K562 (cell line): ENCODE measurements around the gene ZNHIT1. TPM values are rescaled to one million over a fixed set of nuclear protein-coding genes. Genes with fewer than 3 reads are reported as not detected.

ENCODE experiments used
- ATF1 ChIP-seq, 2 experiments: fragments of 450-650 bp in 1 of 2; IDR thresholded peaks; 2 replicates each; pipeline ENCODE4 v1.6.1; 2016; ENCODE audit warnings: missing compliant biosample characterization in 1 of 2, missing genetic modification characterization in 1 of 2
- ATF7 ChIP-seq: fragments of 450-650 bp; IDR thresholded peaks from 2 replicates; pipeline ENCODE4 v1.7.1; 2014; ENCODE audit warnings: mild to moderate bottlenecking, moderate library complexity
- CREB1 ChIP-seq, 2 experiments: sonication (generic) in 1 of 2; formaldehyde crosslinking in 1 of 2; IDR thresholded peaks; 2 replicates each; pipeline versions ENCODE4 v1.6.1 to v1.8.0; 2012 to 2022; ENCODE audit warnings: inconsistent platforms in 1 of 2, mild to moderate bottlenecking in 1 of 2, missing genetic modification reagents in 1 of 2, moderate library complexity in 1 of 2
- U2AF2 ChIP-seq: fragments of 200-400 bp; formaldehyde crosslinking; optimal IDR thresholded peaks from 2 replicates; pipeline ENCODE3; 2017; ENCODE audit warnings: low read depth, mild to moderate bottlenecking, low read length
- ZC3H11A ChIP-seq: IDR thresholded peaks from 2 replicates; pipeline ENCODE4 v1.6.1; 2012; ENCODE audit warnings: low read depth, low read length, improper control_type of control experiment
- ZKSCAN1 ChIP-seq: fragments of 150-350 bp; IDR thresholded peaks from 2 replicates; pipeline ENCODE4 v1.6.1; 2016; ENCODE audit warnings: low read depth, low read length
- polyA plus RNA-seq, 8 experiments: library from polyadenylated mRNA; depleted of rRNA in 4 of 8; stranded (reverse) in 5 of 8; unstranded in 3 of 8; fragments of >200 nt; fragmentation: Nextera tagmentation in 2 of 8; fragmentation: Illumina TruSeq in 1 of 8; extraction: Ambion mirVana in 2 of 8; extraction: Trizol in 1 of 8; gene quantifications; 2 replicates each; pipeline versions ENCODE4 v1.2.1 to v1.2.3, GENCODE V29; 2011 to 2014; ENCODE audit warnings: inconsistent platforms in 1 of 8, missing spikeins in 1 of 8
- total RNA-seq, 7 experiments: library from RNA; depleted of rRNA in 6 of 7; stranded (reverse); fragments of >200 nt in 6 of 7; fragmentation: Illumina TruSeq in 2 of 7; extraction: Trizol in 2 of 7; gene quantifications; 2 replicates each; pipeline versions ENCODE4 v1.2.1 to v1.2.3, GENCODE V29; 2011 to 2021; ENCODE audit warnings: low replicate concordance in 1 of 7
- TF ChIP-seq, protein P1 (sequence below): fragments of 250-450 bp; sonication (Bioruptor Pico); IDR thresholded peaks from 2 replicates; pipeline ENCODE4 v1.5.0; 2020; ENCODE audit warnings: mild to moderate bottlenecking, borderline replicate concordance
- TF ChIP-seq, protein P2 (sequence below): IDR thresholded peaks from 2 replicates; pipeline ENCODE4 v1.6.1; 2016; ENCODE audit warnings: missing genetic modification characterization, missing compliant biosample characterization
- TF ChIP-seq, protein P3 (sequence below): sonication (generic); formaldehyde crosslinking; IDR thresholded peaks from 2 replicates; pipeline ENCODE4 v1.8.1; 2023; ENCODE audit warnings: mild to moderate bottlenecking, missing genetic modification reagents
- TF ChIP-seq, protein P4 (sequence below): fragments of 450-650 bp; IDR thresholded peaks from 2 replicates; pipeline ENCODE4 v1.6.1; 2016; ENCODE audit warnings: missing biosample characterization, missing genetic modification characterization

The ZNHIT1 gene
- total and polyA plus RNA-seq, 9 of the 15 experiments (the other 6 are each of a cell fraction or from before 2014, with no cell fraction given): 6.4 to 162 (median 70.1) TPM

DNA sequence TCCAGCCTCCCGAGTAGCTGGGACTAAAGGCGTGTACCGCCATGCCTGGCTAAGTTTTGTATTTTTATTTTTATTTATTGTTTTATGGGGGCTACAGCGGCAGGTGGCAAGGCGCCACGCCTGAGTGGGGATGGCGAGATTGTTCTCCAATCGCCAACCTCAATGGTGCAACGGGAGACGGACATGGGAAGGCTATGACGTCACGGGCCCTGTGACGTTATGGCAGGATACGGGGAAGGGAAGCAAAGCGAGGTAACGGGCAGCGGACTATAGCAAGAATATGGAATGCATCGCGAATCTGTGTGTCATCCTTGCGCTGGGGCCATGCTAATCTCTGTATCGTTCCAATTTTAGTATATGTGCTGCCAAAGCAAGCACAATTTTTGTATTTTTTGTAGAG, 51.7 kb downstream of the ZNHIT1 start (continued):
- TF ChIP-seq, protein P1, sequence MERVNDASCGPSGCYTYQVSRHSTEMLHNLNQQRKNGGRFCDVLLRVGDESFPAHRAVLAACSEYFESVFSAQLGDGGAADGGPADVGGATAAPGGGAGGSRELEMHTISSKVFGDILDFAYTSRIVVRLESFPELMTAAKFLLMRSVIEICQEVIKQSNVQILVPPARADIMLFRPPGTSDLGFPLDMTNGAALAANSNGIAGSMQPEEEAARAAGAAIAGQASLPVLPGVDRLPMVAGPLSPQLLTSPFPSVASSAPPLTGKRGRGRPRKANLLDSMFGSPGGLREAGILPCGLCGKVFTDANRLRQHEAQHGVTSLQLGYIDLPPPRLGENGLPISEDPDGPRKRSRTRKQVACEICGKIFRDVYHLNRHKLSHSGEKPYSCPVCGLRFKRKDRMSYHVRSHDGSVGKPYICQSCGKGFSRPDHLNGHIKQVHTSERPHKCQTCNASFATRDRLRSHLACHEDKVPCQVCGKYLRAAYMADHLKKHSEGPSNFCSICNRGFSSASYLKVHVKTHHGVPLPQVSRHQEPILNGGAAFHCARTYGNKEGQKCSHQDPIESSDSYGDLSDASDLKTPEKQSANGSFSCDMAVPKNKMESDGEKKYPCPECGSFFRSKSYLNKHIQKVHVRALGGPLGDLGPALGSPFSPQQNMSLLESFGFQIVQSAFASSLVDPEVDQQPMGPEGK (CRISPR knock-in tag): no peak
- TF ChIP-seq, protein P2, sequence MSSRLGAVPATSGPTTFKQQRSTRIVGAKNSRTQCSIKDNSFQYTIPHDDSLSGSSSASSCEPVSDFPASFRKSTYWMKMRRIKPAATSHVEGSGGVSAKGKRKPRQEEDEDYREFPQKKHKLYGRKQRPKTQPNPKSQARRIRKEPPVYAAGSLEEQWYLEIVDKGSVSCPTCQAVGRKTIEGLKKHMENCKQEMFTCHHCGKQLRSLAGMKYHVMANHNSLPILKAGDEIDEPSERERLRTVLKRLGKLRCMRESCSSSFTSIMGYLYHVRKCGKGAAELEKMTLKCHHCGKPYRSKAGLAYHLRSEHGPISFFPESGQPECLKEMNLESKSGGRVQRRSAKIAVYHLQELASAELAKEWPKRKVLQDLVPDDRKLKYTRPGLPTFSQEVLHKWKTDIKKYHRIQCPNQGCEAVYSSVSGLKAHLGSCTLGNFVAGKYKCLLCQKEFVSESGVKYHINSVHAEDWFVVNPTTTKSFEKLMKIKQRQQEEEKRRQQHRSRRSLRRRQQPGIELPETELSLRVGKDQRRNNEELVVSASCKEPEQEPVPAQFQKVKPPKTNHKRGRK (tag): no peak
- TF ChIP-seq U2AF2: no peak
- TF ChIP-seq, protein P3, sequence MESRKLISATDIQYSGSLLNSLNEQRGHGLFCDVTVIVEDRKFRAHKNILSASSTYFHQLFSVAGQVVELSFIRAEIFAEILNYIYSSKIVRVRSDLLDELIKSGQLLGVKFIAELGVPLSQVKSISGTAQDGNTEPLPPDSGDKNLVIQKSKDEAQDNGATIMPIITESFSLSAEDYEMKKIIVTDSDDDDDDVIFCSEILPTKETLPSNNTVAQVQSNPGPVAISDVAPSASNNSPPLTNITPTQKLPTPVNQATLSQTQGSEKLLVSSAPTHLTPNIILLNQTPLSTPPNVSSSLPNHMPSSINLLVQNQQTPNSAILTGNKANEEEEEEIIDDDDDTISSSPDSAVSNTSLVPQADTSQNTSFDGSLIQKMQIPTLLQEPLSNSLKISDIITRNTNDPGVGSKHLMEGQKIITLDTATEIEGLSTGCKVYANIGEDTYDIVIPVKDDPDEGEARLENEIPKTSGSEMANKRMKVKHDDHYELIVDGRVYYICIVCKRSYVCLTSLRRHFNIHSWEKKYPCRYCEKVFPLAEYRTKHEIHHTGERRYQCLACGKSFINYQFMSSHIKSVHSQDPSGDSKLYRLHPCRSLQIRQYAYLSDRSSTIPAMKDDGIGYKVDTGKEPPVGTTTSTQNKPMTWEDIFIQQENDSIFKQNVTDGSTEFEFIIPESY (CRISPR knock-in tag): peak; percentile 52; the same call in 1 of the 2 replicates
- TF ChIP-seq ATF7: peak; percentile 56
- TF ChIP-seq ATF1 (CRISPR knock-in tag; IDR thresholded peaks at IDR 0.05): 0 out of 2 replicates have a peak, but pooled peaks have one; percentile 30
- peak; percentile 92 for TF ChIP-seq ATF1 (tag; IDR thresholded peaks at IDR 0.05)
- no peak for TF ChIP-seq ZKSCAN1
- TF ChIP-seq CREB1 (IDR thresholded peaks at IDR 0.05): peak; percentile 31; the same call in 1 of the 2 replicates
- TF ChIP-seq CREB1 (CRISPR knock-in tag; IDR thresholded peaks at IDR 0.05): no peak
- TF ChIP-seq, protein P4, sequence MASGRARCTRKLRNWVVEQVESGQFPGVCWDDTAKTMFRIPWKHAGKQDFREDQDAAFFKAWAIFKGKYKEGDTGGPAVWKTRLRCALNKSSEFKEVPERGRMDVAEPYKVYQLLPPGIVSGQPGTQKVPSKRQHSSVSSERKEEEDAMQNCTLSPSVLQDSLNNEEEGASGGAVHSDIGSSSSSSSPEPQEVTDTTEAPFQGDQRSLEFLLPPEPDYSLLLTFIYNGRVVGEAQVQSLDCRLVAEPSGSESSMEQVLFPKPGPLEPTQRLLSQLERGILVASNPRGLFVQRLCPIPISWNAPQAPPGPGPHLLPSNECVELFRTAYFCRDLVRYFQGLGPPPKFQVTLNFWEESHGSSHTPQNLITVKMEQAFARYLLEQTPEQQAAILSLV (tag): no peak
- TF ChIP-seq ZC3H11A: no peak
